Muscle of arm (tissue), 12 donors: ENCODE data around the gene ITGAX. TPM values are rescaled to one million over a fixed set of nuclear protein-coding genes. Genes with fewer than 3 reads are reported as not detected.
A peak's percentile ranks its signal among the peaks of the same experiment; 100 is the strongest.

ENCODE experiments used
- DNase-seq: peaks from one replicate; pipeline ENCODE4 v3.0.0-alpha.2; 2013
- polyA plus RNA-seq, 12 donors: library from polyadenylated mRNA; unstranded; fragments of 120-200 nt; gene quantifications; one replicate each; pipeline ENCODE4 v1.2.1, GENCODE V29; 2013; ENCODE audit not compliant: insufficient read length in 12 of 12

ITGAX gene
- polyA plus RNA-seq, 12 donors = 0.34 to 7.5 (median 0.84) TPM; not detected in 2

DNA sequence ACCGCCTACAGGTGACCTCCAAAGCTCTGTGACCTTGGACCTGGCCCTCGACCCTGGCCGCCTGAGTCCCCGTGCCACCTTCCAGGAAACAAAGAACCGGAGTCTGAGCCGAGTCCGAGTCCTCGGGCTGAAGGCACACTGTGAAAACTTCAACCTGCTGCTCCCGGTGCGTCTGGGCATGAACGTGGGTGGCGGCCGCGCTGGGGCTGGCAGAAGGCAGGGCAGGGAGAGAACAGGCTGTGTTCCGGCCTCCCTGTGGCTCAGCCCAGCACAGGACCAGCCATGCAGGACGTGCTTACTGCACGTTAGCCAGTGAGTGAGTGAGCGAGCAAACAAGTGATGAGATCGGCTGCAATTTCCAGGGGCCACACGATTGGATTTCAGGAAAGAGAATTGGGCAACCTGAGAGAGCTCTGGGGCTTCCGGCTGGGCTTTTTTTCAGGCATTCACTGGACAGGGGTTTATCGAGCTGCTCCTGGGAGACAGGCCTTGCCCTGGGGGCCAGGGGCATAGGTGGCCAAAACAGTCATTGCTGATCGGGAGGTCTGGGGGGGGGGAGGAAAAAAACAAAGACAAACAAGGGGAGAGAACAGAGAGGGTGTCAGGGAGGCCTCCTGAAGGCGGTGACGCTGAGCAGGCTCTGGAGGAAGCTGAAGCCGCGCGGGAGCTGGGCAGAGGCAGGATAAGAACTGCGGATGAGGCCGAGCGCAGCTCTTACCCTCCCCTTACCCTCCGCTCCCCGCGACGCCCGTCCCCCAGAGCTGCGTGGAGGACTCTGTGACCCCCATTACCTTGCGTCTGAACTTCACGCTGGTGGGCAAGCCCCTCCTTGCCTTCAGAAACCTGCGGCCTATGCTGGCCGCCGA lies 16.9 kb downstream of the ITGAX start:
- DNase-seq = no peak

DNA sequence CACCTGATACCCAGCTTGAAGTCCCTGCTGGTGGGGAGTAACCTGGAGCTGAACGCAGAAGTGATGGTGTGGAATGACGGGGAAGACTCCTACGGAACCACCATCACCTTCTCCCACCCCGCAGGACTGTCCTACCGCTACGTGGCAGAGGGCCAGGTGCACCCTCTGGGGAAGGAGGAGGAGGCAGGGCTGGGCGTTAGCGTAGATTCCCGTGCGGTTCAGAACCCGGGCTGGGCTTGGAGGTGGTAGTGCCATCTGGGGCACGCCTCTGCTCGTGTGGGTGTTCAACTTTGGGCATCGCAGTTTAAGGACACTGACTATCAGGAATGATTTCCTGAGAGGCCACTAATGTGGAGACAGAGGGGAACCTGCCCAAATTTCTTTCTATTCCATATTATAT lies 18.3 kb downstream of the ITGAX start:
- no peak for DNase-seq

- no peak for DNase-seq
These were observed 20.3 kb downstream of the ITGAX start for GRCh38 chr16:31375231-31375630.

DNA sequence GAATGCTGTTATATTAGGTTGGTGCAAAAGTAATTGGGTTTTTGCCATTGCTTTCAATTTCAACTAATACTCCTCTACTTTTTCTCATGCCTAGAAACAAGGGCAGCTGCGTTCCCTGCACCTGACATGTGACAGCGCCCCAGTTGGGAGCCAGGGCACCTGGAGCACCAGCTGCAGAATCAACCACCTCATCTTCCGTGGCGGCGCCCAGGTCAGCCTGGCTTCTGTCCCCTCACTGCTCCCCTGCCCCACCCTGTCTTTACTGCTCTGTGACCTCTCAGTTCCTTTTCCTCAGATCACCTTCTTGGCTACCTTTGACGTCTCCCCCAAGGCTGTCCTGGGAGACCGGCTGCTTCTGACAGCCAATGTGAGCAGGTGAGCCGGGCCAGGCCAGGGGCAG lies 21.7 kb downstream of the ITGAX start:
- no peak for DNase-seq

GRCh38 chr16:31377210-31377903 lies 22.4 kb downstream of the ITGAX start:
- DNase-seq = no peak

GRCh38 chr16:31380201-31380600 lies 25.2 kb downstream of the ITGAX start:
- no peak for DNase-seq

- DNase-seq = peak; percentile 16
These were observed 27.6 kb downstream of the ITGAX start for GRCh38 chr16:31382485-31383161.

DNA sequence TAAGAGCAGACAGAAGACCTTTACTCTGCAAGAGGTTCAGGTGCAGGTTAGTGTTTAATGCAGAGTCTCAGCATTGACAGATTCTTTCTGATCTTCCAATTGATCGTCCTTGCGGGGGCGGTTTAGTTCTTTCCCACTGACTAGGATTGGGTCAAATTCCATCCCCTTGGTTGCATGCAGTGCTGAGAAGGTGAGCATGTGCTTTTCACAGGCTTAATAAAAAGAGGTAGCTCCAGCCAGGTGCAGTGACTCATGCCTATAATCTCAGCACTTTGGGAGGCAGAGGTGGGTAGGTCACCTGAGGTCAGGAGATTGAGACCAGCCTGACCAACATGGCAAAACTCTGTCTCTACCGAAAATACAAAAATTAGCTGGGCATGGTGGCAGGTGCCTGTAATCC lies 30.7 kb downstream of the ITGAX start:
- DNase-seq = no peak

DNA sequence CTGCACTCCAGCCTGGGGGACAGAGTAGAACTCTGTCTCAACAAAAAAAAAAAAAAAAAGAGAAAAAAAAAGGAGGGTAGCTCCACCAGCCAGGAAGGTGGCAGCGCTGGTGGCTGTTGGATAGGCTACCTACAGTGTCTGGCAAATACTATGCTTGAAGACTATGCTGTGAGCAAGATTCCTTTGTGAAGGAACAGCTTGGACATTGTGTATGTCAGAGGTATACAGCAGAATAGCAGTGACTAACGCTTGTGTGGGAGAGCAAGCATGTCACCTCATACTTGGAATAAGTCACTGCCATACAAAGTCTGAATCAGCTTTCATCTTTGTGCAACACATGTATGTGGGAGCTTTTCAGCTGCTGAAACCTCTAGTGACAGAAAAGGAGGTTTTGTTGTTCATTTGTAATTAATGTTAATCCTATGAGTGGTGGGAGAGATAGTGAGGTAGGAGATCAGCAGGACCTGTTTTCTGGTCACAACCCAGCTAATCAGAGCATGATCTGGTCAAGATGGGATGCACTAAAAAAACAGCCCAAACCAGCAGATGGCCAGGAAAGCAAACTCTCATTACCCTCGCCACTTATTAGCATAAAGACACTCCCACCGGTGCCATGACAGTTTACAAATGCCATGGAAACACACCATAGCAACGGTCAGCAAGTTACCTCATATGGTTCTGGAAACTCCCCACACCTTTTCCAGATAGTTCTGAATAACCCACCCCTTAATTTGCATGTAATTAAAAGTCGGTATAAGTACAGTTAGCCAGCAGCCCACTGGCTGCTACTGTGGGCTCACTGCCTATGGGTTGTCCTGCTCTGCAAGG lies 31.4 kb downstream of the ITGAX start:
- DNase-seq = no peak

DNA sequence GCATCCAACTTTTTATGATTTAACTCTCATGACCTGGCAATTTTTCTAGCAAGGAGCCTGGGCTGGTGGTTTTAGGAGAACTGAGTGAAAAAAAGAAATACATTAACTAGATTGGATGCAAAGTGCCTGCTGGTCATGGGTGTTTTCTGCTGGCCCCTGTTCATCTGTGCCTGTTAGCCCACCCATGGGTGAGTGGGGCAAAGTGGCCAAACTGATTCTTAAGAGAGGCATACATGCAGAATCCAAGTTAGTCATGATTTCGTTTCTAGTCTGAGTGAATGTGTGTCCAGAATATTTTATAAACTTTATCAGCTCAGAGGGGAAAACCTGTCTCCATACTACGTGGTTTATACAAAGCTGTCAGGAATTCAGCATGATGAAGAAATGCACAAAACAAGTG lies 33.6 kb downstream of the ITGAX start:
- DNase-seq = no peak

- no peak for DNase-seq
These were observed 35.6 kb downstream of the ITGAX start for GRCh38 chr16:31390504-31391041.

DNA sequence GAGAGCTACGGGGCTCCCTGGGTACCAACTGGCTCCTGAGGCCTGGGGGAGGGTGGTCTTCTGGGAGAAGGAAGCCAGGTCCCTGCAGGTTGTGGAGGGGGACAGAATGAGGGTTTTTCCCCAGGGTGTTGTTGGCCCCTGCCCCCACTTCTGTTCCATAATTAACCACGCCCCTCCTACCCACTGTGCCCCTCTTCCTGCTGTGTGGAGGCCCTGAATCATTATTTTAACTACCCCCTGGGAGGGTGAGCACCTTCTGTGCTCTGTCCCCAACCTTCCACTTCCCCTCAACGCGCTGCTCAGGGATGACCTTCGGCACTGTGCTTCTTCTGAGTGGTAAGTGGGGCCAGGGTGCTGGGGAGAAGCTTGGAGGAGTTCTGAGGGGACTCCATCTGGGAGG lies 38.1 kb downstream of the ITGAX start, which contains the start of gene ITGAD:
TSS of gene ITGAD (plus strand) at position 280 of the 400 bp plus-strand sequence. CDS start at position 306, 26 bp downstream.
- DNase-seq = no peak

DNA sequence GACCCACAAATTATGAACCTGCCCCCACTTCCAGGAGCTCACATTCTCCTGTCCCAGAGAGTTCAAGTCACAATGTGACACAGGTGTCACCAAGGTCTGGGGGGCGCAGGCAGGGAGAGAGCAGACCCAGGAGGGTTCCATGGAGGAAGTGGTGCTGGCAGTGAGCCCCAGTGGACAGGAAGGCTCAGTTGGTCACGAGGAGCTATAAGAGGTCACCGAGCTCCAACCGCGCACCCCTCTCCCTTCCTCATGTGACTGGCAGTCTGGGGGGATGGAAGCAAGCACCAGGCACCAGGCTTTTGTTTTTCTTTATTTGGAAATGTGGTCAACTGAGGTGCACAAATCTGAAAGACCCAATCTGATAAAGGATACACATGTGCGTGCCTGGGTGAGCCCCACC lies 40.7 kb downstream of the ITGAX start:
- no peak for DNase-seq

- DNase-seq = no peak
These were observed 42.2 kb downstream of the ITGAX start for GRCh38 chr16:31397096-31397660.

- no peak for DNase-seq
These were observed 42.7 kb downstream of the ITGAX start for GRCh38 chr16:31397701-31398100.

GRCh38 chr16:31400191-31400590 lies 45.2 kb downstream of the ITGAX start:
- DNase-seq = no peak

- no peak for DNase-seq
These were observed 46.5 kb downstream of the ITGAX start for GRCh38 chr16:31401436-31401835.

DNA sequence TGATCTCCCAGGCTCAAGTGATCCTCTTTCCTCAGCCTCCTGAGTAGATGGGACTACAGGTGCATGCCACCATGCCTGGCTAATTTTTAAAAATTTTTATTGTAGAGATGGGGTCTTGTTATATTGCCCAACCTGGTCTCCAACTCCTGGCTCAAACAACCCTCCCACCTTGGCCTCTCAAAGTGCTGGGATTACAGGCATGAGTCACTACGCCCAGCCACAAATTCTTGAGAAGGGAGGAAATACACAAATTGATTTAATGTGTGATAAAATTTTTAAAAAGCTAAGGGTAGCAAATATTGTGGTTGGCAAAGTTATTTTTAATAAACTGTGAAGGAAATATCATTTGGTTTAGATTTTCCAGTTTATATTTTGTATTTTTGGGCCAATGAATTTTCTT lies 47.7 kb downstream of the ITGAX start:
- DNase-seq = no peak

- DNase-seq = no peak
These were observed 48.8 kb downstream of the ITGAX start for GRCh38 chr16:31403590-31404352.
